ENCODE measurements around the gene ADAT1.
A peak's percentile ranks its signal among the peaks of the same experiment; 100 is the strongest.

ADAT1 gene, protein sequence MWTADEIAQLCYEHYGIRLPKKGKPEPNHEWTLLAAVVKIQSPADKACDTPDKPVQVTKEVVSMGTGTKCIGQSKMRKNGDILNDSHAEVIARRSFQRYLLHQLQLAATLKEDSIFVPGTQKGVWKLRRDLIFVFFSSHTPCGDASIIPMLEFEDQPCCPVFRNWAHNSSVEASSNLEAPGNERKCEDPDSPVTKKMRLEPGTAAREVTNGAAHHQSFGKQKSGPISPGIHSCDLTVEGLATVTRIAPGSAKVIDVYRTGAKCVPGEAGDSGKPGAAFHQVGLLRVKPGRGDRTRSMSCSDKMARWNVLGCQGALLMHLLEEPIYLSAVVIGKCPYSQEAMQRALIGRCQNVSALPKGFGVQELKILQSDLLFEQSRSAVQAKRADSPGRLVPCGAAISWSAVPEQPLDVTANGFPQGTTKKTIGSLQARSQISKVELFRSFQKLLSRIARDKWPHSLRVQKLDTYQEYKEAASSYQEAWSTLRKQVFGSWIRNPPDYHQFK

DNA sequence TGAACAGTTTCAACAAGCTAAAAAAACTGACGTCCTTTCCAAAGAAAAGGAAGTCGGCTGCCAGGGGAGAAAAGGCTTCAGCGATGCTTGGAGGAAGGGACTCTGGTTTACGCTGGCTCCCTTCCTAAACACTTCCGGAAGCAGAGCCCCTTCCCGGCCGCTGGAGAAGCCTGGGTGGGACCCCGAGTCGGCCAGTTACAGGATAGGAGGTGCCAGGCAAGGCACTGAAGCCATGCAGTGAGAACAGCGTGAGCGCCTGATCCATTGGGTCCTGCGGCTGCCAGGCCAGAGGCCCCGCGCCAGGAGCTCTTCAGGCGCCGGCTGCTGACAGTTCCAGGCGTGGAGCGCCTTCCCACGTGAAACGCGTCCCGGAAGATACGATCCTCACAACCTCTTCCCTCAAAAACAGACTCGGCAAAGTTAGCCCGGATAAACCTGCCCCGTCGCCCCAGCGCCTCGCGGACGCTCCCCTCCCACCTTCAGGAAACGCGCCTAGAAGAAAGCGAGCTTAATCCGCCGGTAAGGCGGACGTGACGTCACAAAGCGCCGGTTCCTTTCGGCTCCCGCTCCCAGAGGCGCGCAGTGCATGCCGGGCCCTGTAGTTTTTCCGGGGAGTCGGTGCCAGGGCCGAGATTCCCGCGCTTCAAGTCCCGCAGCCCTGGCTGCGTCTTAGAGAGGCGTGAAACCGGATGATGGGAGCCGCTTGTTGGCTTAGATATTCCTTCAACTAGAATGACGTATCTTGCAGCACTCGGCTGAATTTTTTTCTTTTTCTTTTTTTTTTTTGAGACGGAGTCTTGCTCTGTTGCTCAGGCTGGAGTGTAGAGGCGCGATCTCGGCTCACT lies at the start of gene ADAT1:
TSS of gene ADAT1 (minus strand) at position 521 of the 845 bp plus-strand sequence. CDS start 2,482 bp downstream, outside the sequence.
- peak; percentile 94 for DNase-seq (ENCODE audit: low read depth)

DNA sequence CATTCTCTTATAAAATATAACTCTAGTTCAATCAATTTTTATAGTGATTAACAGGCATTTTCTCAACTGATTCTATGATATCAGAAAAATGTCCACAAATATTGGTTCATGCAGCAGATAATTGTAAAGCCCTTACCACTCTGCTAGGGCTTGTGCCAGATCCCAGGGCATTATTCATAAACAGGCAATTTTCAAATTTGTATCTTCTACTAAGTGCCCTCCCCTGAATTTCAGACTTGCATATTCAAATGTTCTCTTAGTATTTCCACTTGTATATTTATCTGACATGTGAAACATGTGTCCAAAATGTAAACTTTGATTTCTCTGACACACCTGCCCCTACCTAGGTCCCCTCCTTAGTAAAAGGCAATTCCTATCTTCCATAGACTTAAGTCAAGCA lies 44.4 kb upstream of the ADAT1 start:
- DNase-seq (ENCODE audit: low read depth) = no peak

DNA sequence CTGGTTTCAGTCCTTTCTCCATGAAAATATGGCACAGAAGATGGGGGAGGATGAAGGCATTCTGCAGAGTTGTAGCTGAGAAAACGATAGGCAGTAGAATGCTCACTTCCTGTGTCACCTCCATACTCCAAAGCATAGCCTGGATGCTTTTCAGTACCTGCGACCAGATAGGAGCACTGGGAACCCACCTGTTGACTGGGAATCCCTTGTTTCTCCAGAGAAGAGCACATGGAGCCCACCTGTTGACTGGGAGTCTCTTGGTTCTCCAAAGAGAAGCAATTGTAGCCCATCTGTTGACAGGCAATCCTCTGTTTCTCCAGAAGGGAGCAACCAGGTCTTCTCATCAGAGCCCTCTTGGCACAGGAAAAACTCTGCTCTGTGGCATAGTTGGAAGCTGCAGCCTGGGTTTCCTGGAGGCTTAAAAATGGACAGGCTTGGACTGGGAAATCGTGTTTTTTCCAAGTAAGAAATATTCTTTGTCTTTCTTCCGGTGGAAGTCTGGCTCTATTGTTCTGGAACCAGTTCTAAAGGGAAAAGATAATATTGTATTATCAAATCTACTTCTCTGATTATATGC lies 37.7 kb upstream of the ADAT1 start:
- DNase-seq (ENCODE audit: low read depth) = no peak

DNA sequence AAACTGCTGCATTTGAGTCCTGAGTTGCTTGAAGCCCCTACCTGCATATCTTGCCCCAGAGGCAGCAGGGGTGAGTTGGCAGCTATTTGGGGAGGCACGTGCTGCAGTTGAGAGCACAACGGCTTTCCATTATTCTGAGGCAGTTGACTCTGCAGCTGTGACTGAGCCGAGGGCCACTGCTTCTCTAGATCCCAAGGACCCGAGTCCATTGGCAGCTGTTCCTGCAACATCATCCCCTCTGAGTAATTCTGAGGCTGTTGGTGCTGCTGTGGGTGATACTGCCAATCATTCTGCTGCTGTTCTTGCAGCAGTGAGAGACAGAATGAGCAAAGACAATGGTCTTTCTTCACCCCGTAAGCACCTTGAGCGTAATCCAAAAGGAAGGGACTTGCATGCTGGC lies 37.2 kb upstream of the ADAT1 start:
- no peak for DNase-seq (ENCODE audit: low read depth)

DNA sequence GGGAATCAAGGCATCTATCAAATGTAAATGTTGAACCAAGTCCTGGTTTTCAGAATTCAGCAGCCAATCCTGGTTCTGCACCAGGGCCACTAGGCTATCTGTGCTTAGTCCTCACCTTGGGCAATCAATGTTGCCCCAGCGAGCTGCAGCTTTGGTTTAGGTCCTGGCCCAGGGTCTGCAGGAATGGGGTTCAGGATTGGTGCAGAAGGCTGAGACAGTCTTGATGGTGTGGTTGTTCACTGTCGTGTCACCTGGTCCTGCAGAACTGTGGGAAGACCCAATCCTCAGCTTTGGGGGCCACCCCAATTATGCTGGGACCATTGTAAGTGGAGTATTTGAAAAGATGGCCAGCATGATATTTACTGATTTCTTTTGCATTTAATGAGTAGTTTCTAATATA lies 35.1 kb upstream of the ADAT1 start:
- no peak for DNase-seq (ENCODE audit: low read depth)

DNA sequence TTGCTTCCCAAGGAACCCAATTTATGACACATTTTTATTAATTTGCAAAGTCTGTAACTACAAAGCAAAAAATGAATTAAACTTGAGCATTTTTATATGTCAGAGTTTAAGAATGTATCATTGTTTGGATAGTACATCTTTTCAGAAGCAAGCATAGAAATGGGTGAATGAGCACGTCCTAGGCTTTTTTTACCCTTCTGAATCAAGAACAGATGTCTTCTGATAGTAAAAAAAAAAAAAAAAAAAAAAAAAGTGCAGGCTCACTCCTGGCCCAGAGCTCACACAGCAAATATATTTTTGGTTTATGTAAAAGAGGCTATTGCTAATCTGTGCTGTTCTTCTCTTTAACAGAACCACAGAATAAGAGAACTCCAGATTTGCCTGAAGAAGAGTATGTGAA lies 30.8 kb upstream of the ADAT1 start:
- DNase-seq (ENCODE audit: low read depth) = no peak

DNA sequence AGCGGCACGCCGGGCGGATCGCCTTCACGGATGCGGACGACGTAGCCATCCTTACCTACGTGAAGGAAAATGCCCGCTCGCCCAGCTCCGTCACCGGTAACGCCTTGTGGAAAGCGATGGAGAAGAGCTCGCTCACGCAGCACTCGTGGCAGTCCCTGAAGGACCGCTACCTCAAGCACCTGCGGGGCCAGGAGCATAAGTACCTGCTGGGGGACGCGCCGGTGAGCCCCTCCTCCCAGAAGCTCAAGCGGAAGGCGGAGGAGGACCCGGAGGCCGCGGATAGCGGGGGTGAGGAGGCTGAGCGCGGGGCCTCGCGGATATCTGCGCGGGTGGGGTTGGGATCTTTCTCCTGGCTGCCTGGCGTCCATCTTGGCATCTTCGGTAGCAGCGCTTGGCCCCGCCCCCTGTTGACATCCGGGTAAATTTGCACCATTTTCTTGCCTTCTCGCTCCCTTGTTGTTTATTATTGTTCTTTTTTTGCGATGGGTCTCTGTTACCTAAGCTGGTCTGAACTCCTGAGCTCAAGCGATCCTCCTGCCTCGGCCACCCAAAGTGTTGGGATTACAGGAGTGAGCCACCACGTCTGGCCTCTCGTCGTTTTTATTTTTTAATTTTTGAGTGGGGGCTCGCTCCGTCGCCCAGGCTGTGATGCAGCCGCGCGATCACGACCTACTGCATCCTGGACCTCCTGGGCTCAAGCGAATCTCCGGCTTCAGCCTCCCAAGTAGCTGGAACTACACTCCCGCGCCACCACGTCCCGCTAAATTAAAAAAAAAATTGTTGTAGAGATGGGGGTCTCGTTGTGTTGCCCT lies 25.4 kb upstream of the ADAT1 start:
- no peak for DNase-seq (ENCODE audit: low read depth)

DNA sequence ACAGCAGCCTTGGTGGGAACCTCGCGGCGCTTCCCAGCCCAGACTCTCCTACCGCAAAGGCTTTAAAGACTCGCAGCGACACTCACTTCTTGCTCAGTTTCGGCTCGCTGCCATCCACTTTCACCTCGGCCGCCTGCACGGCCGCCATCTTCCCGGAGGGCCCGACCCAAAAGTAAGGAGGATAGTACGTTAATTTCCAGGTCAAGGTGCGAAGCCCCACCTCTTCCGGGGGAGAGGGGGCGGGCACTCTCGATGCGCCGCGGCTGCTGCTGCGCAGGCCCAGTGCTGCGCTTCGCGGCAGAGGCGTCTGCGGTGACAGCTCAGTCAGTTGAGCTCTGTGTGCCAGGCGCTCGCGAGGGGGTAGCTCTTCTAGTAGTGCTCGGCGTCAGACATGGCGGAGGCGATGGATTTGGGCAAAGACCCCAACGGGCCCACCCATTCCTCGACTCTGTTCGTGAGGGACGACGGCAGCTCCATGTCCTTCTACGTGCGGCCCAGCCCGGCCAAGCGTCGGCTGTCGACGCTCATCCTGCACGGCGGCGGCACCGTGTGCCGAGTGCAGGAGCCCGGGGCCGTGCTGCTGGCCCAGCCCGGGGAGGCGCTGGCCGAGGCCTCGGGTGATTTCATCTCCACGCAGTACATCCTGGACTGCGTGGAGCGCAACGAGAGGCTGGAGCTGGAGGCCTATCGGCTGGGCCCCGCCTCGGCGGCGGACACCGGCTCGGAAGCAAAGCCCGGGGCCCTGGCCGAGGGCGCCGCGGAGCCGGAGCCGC lies 24.6 kb upstream of the ADAT1 start, which contains the start of the genes KARS1 and TERF2IP:
TSS of gene KARS1 (minus strand) at position 174 of the 773 bp plus-strand sequence. CDS start at position 148, 26 bp downstream.
TSS of gene TERF2IP (plus strand) at position 282 of the 773 bp plus-strand sequence. CDS start at position 392, 110 bp downstream.
- DNase-seq (ENCODE audit: low read depth) = peak; percentile 77

DNA sequence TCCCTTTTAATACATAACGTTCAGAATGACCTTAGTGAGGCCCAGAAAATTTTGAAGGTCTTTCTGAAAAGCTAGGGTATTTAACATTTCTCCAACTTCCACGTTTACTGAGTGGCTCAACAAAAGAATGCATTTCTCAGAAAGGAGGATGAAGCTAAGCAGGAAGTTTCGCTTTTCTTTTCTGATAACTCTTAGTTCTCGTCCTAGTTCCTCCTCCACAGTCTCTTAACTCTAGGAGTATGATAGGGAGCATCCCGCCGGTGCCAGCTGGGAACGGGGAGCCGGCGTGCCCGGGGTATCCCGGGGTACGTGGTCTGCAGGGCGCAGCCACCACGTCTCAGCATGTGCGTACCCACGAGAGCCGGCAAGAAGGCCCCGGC lies 24.0 kb upstream of the ADAT1 start:
- no peak for DNase-seq (ENCODE audit: low read depth)

DNA sequence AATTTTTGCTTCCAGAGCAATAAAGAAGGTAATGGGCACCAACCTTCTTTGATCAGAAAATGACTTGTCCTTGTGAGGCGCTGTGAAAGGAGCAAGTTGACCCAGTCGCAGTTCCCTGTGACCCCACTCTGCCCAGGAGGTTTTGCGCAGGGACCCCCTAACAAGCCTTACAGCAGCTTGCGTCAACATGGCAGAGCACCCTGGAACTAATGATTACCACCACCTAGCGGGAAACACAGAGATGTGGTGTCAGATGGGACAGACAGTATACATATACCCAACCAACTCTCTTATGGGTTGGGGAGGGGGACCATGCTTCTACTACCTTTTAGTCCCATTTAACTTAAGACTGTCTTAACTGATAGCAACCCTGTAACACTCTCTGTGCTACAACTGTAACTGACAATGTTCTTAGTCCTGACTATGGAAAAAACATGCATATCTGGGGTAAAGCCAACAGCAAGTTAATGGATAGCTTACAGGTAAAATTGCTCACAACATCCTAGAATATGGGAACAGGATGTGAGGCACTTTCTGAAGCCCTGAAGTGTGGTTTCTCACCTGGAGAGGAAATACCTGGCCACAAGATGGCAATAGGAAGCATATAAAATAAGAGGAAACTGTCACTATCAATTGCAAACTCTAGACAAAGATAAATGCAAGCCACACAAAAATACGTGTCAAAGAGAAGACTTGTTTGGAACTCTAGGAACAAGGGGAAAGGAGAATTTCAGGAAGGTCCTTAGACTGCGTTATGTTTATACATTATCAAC lies 21.3 kb upstream of the ADAT1 start:
- no peak for DNase-seq (ENCODE audit: low read depth)

DNA sequence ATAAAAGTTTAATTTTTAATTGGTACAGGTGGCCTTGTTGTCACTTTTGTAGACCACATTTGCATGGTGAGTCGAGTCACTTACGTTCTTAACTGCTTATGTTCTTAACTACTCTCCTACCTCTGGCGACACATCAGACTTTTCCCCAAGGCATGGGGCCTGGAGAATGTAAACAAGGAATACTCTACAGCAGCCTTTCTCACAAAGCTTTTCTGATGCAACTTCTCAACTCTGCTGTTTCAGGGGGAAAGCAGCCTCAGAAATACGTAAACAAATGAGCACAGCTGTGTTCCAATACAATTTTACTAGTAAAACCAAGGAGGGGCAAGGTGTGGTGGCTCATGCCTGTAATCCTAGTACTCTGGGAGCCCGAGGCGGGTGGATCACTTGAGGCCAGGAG lies 17.5 kb upstream of the ADAT1 start:
- DNase-seq (ENCODE audit: low read depth) = no peak

DNA sequence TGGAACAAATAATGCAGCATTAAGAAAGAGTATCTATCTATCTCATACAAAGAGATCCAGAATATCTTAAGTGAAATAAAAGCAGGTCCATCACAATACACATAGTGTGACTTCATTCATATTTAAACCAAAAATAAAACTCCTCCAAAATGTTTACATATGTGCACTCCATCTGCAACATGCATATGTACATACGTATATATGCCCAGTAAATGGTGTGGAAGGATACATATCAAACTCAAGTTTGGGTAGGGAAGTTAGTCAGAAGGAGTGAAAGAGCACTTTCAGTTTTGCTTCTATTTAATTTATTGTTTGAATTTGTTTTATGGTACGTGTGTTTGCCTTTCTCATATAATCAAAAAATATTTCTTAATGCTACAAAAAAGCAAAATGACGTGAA lies 12.0 kb upstream of the ADAT1 start:
- no peak for DNase-seq (ENCODE audit: low read depth)

DNA sequence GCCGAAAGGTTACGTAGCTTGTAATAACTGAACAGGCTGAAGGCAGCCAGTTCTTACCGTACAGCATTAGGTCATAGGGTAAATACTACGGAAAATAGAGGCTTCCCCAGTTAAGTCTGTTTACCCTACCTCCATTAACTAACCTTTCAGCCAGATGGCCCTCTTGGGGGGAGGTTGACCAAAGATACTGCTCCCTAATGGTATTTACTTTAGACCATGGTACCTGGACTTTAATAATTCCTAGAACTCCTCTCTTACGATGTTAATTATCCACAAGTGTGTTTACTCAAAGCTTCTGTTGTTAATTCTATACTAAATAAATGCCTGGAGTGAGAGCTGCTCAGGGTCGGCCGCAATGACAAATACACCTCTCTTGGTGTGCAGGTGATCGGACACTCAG lies 9.8 kb upstream of the ADAT1 start:
- DNase-seq (ENCODE audit: low read depth) = no peak

DNA sequence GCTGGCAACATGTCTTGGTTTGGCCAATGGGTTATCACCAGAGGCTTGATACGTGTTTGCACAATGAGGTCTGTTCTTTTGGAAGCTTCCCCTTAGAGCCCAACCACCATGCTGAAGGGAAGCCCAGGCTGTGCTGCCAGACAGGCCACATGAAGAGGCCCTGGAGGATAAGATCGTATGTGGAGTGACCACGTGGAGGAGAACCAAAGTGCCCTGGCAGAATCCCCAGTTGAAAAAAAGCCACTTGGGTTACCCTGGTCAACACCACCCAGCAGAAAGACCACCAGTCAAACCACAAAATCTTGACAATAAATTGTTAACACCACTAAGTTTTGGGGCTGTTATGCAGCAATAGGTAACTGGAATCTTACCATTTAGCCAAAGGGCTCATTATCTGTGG lies 7.0 kb upstream of the ADAT1 start:
- DNase-seq (ENCODE audit: low read depth) = no peak

DNA sequence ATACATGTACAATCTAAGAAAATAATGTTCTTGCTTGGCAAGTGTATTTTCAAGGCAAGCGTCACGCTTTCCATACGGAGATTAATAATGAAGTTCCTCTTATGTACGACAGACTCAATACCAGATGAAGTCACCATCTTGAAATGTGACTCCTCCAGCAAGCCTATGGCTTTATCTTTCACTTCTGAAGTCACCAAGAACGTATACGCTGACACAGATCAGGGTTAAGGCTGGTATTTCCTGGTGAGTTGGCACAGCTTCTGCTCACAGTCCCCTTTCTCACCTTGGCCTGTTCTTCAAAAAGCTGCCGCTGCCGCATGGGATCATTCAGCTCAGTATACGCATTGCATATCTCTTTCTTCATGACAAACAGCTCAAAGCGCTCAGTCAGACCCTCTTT lies 6.1 kb upstream of the ADAT1 start:
- DNase-seq (ENCODE audit: low read depth) = no peak

DNA sequence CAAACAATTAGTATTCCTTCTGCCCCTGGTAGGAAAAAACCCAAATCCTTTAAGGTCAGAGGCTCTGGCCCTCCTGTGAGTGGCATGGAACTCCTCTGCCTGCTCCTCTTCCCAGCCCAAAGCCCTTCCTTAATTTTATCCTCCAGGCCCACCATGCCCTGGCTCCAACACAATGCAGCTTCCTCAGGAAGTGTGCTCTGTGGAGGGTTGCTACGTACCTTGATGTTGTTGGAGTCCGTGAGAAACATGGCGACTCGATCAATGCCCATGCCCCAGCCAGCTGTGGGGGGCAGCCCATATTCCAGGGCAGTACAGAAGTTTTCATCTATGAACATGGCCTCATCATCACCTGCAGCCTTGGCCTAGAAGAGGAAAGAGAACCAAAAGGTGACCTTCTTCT lies 5.3 kb upstream of the ADAT1 start:
- DNase-seq (ENCODE audit: low read depth) = no peak

DNA sequence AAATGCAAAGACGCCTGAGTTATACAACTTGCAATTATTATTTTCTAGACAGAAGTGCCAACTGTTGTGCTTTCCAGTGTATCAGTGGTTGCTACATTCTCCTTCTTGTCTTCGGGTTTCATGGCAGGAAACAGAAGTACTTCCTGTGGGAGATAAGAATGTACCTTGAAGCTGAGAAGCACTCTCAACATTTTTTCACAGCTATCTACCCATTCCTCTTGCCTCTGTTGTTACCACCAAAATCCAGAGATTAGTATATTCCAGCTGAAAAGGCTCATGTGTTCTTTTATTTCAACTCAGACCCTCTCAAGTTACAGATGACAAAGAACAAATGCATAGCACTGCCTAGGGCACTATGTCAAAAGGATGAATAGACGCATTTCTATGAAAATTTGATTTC lies 4.8 kb upstream of the ADAT1 start:
- DNase-seq (ENCODE audit: low read depth) = no peak

DNA sequence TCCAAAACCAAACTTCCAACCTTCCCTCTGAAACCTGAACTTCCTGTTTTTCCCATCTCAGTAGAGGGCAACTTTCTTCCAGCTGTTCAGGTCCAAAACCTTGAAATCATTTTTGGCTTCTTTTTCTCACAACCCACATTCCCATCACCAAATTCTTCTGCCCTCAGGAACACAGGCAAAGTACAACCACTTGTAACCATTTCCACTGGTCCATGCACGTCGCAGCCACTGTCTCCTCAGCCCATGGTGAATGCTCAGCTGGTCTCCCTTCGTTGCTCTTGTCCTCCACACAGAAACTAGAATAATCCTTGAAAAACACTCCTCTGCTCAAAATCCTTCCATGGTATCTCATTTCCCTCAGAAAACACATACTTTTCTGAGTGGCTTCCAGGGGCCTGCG lies 3.7 kb upstream of the ADAT1 start:
- no peak for DNase-seq (ENCODE audit: low read depth)

DNA sequence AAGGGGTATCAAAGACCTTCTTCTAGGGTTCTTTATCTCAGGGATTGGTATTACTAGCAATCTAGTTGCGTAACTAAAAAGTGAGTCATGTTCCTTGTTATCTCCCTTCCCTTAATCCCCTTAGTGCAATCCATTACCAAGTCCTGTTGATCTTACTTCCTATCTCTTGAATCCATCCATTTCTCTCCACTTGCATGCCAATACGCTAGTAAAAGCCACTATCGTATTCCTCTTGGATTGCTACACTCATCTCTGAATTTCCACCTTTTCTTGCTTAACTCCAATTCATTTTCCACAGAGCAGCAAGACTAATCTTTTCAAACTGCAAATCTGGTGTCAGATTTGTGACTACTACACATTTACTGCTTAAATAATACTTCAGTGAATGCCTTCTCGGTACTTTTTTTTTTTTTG lies 1.8 kb upstream of the ADAT1 start:
- DNase-seq (ENCODE audit: low read depth) = no peak

DNA sequence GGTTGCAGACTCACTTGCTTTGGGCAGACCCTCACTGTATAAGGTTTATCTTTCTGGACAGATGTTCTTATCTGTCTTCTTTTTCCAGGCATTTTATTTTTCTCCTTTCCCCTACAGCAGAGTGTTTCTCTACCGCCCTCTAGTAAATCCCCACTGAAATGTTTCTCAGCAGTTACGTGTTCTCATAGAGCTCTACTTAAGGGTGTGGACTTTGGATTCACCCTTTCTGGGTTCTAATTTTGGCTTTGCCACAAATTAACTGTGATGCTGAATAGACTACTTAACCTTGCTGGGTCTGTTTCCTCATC lies 2.0 kb downstream of the ADAT1 start:
- no peak for DNase-seq (ENCODE audit: low read depth)

All from HS-27A (cell line).